AG08396 (cell line): ENCODE data around the gene YTHDC1.
A peak's percentile ranks its signal among the peaks of the same experiment; 100 is the strongest.

Experiments
- DNase-seq: peaks from one replicate; pipeline ENCODE4 v3.0.0; 2012; ENCODE audit warnings: low spot score, mixed read lengths

Gene YTHDC1

GRCh38 chr4:68358988-68359387 is 9.1 kb upstream of the YTHDC1 start:
- DNase-seq = no peak

GRCh38 chr4:68352791-68353190 is 2.9 kb upstream of the YTHDC1 start:
- no peak for DNase-seq

- no peak for DNase-seq
Observed at GRCh38 chr4:68349279-68349648, 626 bp downstream of the YTHDC1 start.

GRCh38 chr4:68348577-68348976 is 1.3 kb downstream of the YTHDC1 start:
- no peak for DNase-seq

GRCh38 chr4:68347845-68348244 is 2.0 kb downstream of the YTHDC1 start:
- DNase-seq = no peak

GRCh38 chr4:68346461-68346860 is 3.4 kb downstream of the YTHDC1 start:
- DNase-seq = no peak

- no peak for DNase-seq
Observed at GRCh38 chr4:68344785-68345184, 5.1 kb downstream of the YTHDC1 start.

GRCh38 chr4:68344049-68344448 is 5.8 kb downstream of the YTHDC1 start:
- DNase-seq = no peak

GRCh38 chr4:68342134-68342533 is 7.8 kb downstream of the YTHDC1 start:
- DNase-seq = peak; percentile 41

- no peak for DNase-seq
Observed at GRCh38 chr4:68338625-68339024, 11.3 kb downstream of the YTHDC1 start.

GRCh38 chr4:68337522-68337921 is 12.4 kb downstream of the YTHDC1 start:
- DNase-seq = no peak

GRCh38 chr4:68337004-68337403 is 12.9 kb downstream of the YTHDC1 start:
- DNase-seq = no peak

- DNase-seq = no peak
Observed at GRCh38 chr4:68336530-68336929, 13.4 kb downstream of the YTHDC1 start.

GRCh38 chr4:68326141-68326540 is 23.7 kb downstream of the YTHDC1 start:
- DNase-seq = no peak

GRCh38 chr4:68324519-68325262 is 25.2 kb downstream of the YTHDC1 start:
- no peak for DNase-seq

- no peak for DNase-seq
Observed at GRCh38 chr4:68319040-68319439, 30.9 kb downstream of the YTHDC1 start.

GRCh38 chr4:68316193-68316969 is 33.5 kb downstream of the YTHDC1 start:
- DNase-seq = no peak

GRCh38 chr4:68310651-68311247 is 39.1 kb downstream of the YTHDC1 start:
- DNase-seq = no peak

GRCh38 chr4:68304731-68305130 is 45.2 kb downstream of the YTHDC1 start:
- DNase-seq = no peak

- no peak for DNase-seq
Observed at GRCh38 chr4:68299492-68300457, 50.1 kb downstream of the YTHDC1 start.

GRCh38 chr4:68297137-68297536 is 52.8 kb downstream of the YTHDC1 start:
- no peak for DNase-seq

- DNase-seq = no peak
Observed at GRCh38 chr4:68291256-68291655, 58.6 kb downstream of the YTHDC1 start.
